CD4-positive, CD25-positive, alpha-beta regulatory T cell (primary cell): ENCODE measurements around the gene ACOT11. TPM values are rescaled to one million over a fixed set of nuclear protein-coding genes. Genes with fewer than 3 reads are reported as not detected.

ENCODE experiments used
- ATAC-seq, 2 donors: fragments of 150-1000 bp; cut with Tn5 transposase; one replicate each; pipeline ENCODE4 v1.10.0; 2021; ENCODE audit warnings: low read depth in 2 of 2, moderate number of reproducible peaks in 2 of 2, moderate library complexity in 1 of 2
- DNase-seq, 3 donors: peaks; one replicate each; pipeline versions ENCODE4 v3.0.0 to v3.0.0-alpha.2; 2012 to 2022; ENCODE audit warnings: mixed read lengths in 1 of 3
- H3K27ac ChIP-seq: one replicate; pipeline ENCODE4 v1.7.0; 2013; ENCODE audit warnings: mild to moderate bottlenecking, low read length; ENCODE audit not compliant: insufficient read depth, poor library complexity, severe bottlenecking
- H3K27me3 ChIP-seq: one replicate; pipeline ENCODE4 v1.7.0; 2013; ENCODE audit warnings: low read length; ENCODE audit not compliant: control insufficient read depth, insufficient read depth
- H3K36me3 ChIP-seq: one replicate; pipeline ENCODE4 v1.7.0; 2013; ENCODE audit warnings: mild to moderate bottlenecking, low read length, moderate library complexity; ENCODE audit not compliant: control insufficient read depth, insufficient read depth
- H3K4me1 ChIP-seq: 2 replicates; pipeline ENCODE4 v1.7.0; 2013; ENCODE audit warnings: mild to moderate bottlenecking, low read length; ENCODE audit not compliant: insufficient read depth, control insufficient read depth, poor library complexity, severe bottlenecking
- H3K4me3 ChIP-seq: one replicate; pipeline ENCODE4 v1.7.0; 2013; ENCODE audit warnings: low read depth, mild to moderate bottlenecking, low read length, moderate library complexity
- H3K9me3 ChIP-seq, 2 experiments: 1 replicate in 1 of 2; 2 replicates in 1 of 2; pipeline ENCODE4 v1.7.0; 2013; ENCODE audit warnings: low read length in 2 of 2, mild to moderate bottlenecking in 1 of 2, moderate library complexity in 1 of 2; ENCODE audit not compliant: control insufficient read depth in 2 of 2
- H3K27ac Mint-ChIP-seq, 3 donors: one replicate each; pipeline ENCODE4 v1.8.0; 2020 to 2022; ENCODE audit warnings: mild to moderate bottlenecking in 3 of 3, mixed read lengths in 3 of 3, moderate library complexity in 2 of 3
- H3K27me3 Mint-ChIP-seq: one replicate; pipeline ENCODE4 v1.8.0; 2022; ENCODE audit warnings: mild to moderate bottlenecking, mixed read lengths
- H3K36me3 Mint-ChIP-seq: one replicate; pipeline ENCODE4 v1.8.0; 2020; ENCODE audit warnings: mixed read lengths
- H3K4me1 Mint-ChIP-seq, 4 donors: one replicate each; pipeline ENCODE4 v1.8.0; 2020 to 2022; ENCODE audit warnings: mixed read lengths in 4 of 4, mild to moderate bottlenecking in 1 of 4
- H3K4me3 Mint-ChIP-seq, 4 donors: one replicate each; pipeline ENCODE4 v1.8.0; 2020 to 2022; ENCODE audit warnings: mild to moderate bottlenecking in 4 of 4, mixed read lengths in 4 of 4, moderate library complexity in 3 of 4
- H3K9me3 Mint-ChIP-seq, 7 donors: one replicate each; pipeline ENCODE4 v1.8.0; 2020 to 2022; ENCODE audit warnings: mixed read lengths in 7 of 7, mild to moderate bottlenecking in 3 of 7, moderate library complexity in 2 of 7
- polyA plus RNA-seq, 4 donors: library from polyadenylated mRNA; unstranded; fragments of 300-500 nt; fragmentation: Illumina TruSeq; gene quantifications; one replicate each; pipeline ENCODE4 v1.2.3, GENCODE V29; 2021
- total RNA-seq: library from RNA; stranded (reverse); gene quantifications from one replicate; pipeline ENCODE4 v1.2.3, GENCODE V29; 2022

ACOT11 gene
- total and polyA plus RNA-seq, 5 donors from 2014 or later, result 0.15 to 0.36 (median 0.15) TPM; not detected in 2

GRCh38 chr1:54548389-54549044 is 489 bp downstream of the ACOT11 start:
- H3K4me3 ChIP-seq, result no peak overlapping the region
- Mint-ChIP-seq H3K4me1 (peaks cover 0 to 4% (median 1%) of the 10 kb centered on the region in 4 donors), H3K36me3 (no peaks in the 10 kb centered on the region), H3K4me3 (no peak overlapping the region), H3K27me3 (no peaks in the 10 kb centered on the region), H3K27ac (no peak overlapping the region), H3K9me3 (no peaks in the 10 kb centered on the region)
- no peaks in the 10 kb centered on the region for H3K9me3 ChIP-seq
- ATAC-seq (no peak), DNase-seq (no peak)
- H3K4me1 ChIP-seq, result no peaks in the 10 kb centered on the region
- no peaks in the 10 kb centered on the region for H3K36me3 ChIP-seq
- H3K27me3 ChIP-seq, result no peaks in the 10 kb centered on the region
- no peak overlapping the region for H3K27ac ChIP-seq

GRCh38 chr1:54549181-54549924 is 1.3 kb downstream of the ACOT11 start:
- no peak for DNase-seq
- no peaks in the 10 kb centered on the region for H3K9me3 Mint-ChIP-seq
- no peaks in the 10 kb centered on the region for H3K9me3 ChIP-seq
- H3K27me3 Mint-ChIP-seq, result no peaks in the 10 kb centered on the region
- no peaks in the 10 kb centered on the region for H3K36me3 ChIP-seq
- H3K36me3 Mint-ChIP-seq, result no peaks in the 10 kb centered on the region
- no peak overlapping the region for H3K27ac ChIP-seq
- no peaks in the 10 kb centered on the region for H3K4me1 ChIP-seq
- no peaks in the 10 kb centered on the region for H3K27me3 ChIP-seq
- H3K4me3 ChIP-seq, result no peak overlapping the region
- no peak overlapping the region for H3K27ac Mint-ChIP-seq
- H3K4me1 Mint-ChIP-seq, result no peaks in the 10 kb centered on the region
- no peak overlapping the region for H3K4me3 Mint-ChIP-seq
- ATAC-seq, result no peak

- no peak overlapping the region for H3K4me3 ChIP-seq
- no peaks in the 10 kb centered on the region for H3K4me1 ChIP-seq
- peaks cover 0 to 6% (median 0%) of the 10 kb centered on the region in 7 donors for H3K9me3 Mint-ChIP-seq
- no peaks in the 10 kb centered on the region for H3K36me3 ChIP-seq
- no peaks in the 10 kb centered on the region for H3K27me3 ChIP-seq
- H3K27ac Mint-ChIP-seq, result no peak overlapping the region
- ATAC-seq, result no peak
- no peaks in the 10 kb centered on the region for H3K4me1 Mint-ChIP-seq
- H3K27ac ChIP-seq, result no peak overlapping the region
- no peaks in the 10 kb centered on the region for H3K27me3 Mint-ChIP-seq
- no peak for DNase-seq
- no peaks in the 10 kb centered on the region for H3K9me3 ChIP-seq
- H3K36me3 Mint-ChIP-seq, result no peaks in the 10 kb centered on the region
- H3K4me3 Mint-ChIP-seq, result no peak overlapping the region
Measured at GRCh38 chr1:54551891-54552290, 3.9 kb downstream of the ACOT11 start.

- no peaks in the 10 kb centered on the region for H3K36me3 Mint-ChIP-seq
Measured at GRCh38 chr1:54553602-54554313, 5.7 kb downstream of the ACOT11 start.

GRCh38 chr1:54556110-54556509 is 8.1 kb downstream of the ACOT11 start:
- Histone ChIP-seq H3K27ac (no peak overlapping the region), H3K36me3 (no peaks in the 10 kb centered on the region), H3K27me3 (no peaks in the 10 kb centered on the region), H3K4me1 (no peaks in the 10 kb centered on the region), H3K9me3 (no peaks in the 10 kb centered on the region), H3K4me3 (no peak overlapping the region)
- no peak overlapping the region for H3K4me3 Mint-ChIP-seq
- peaks cover 5% of the 10 kb centered on the region for H3K27me3 Mint-ChIP-seq
- H3K9me3 Mint-ChIP-seq, result peaks cover 0 to 6% (median 0%) of the 10 kb centered on the region in 7 donors
- no peak overlapping the region for H3K27ac Mint-ChIP-seq
- no peak for DNase-seq
- H3K4me1 Mint-ChIP-seq, result no peaks in the 10 kb centered on the region
- ATAC-seq, result no peak
- no peaks in the 10 kb centered on the region for H3K36me3 Mint-ChIP-seq

More at GRCh38 chr1:54553602-54554313, 5.7 kb downstream of the ACOT11 start:
- H3K9me3 ChIP-seq, result no peaks in the 10 kb centered on the region
- no peaks in the 10 kb centered on the region for H3K36me3 ChIP-seq
- H3K4me3 Mint-ChIP-seq, result no peak overlapping the region
- DNase-seq, result no peak
- no peak overlapping the region for H3K27ac ChIP-seq
- no peak for ATAC-seq
- no peaks in the 10 kb centered on the region for H3K4me1 Mint-ChIP-seq
- no peak overlapping the region for H3K4me3 ChIP-seq
- H3K27ac Mint-ChIP-seq, result no peak overlapping the region
- H3K27me3 ChIP-seq, result no peaks in the 10 kb centered on the region
- peaks cover 0 to 6% (median 0%) of the 10 kb centered on the region in 7 donors for H3K9me3 Mint-ChIP-seq
- no peaks in the 10 kb centered on the region for H3K4me1 ChIP-seq
- H3K27me3 Mint-ChIP-seq, result peaks cover 5% of the 10 kb centered on the region

- ATAC-seq (no peak), DNase-seq (no peak)
- H3K36me3 Mint-ChIP-seq, result no peaks in the 10 kb centered on the region
- H3K4me3 Mint-ChIP-seq, result no peak overlapping the region
- peaks cover 0 to 6% (median 0%) of the 10 kb centered on the region in 7 donors for H3K9me3 Mint-ChIP-seq
- no peaks in the 10 kb centered on the region for H3K9me3 ChIP-seq
- no peaks in the 10 kb centered on the region for H3K4me1 Mint-ChIP-seq
- H3K27me3 ChIP-seq, result no peaks in the 10 kb centered on the region
- no peaks in the 10 kb centered on the region for H3K4me1 ChIP-seq
- H3K4me3 ChIP-seq, result no peak overlapping the region
- no peak overlapping the region for H3K27ac ChIP-seq
- no peaks in the 10 kb centered on the region for H3K36me3 ChIP-seq
- no peak overlapping the region for H3K27ac Mint-ChIP-seq
- peaks cover 5% of the 10 kb centered on the region for H3K27me3 Mint-ChIP-seq
Measured at GRCh38 chr1:54557671-54558355, 9.8 kb downstream of the ACOT11 start.

GRCh38 chr1:54558434-54559030 is 10.5 kb downstream of the ACOT11 start:
- DNase-seq (no peak), ATAC-seq (no peak)
- Histone ChIP-seq H3K9me3 (no peaks in the 10 kb centered on the region), H3K4me3 (no peak overlapping the region), H3K27ac (no peak overlapping the region), H3K4me1 (no peaks in the 10 kb centered on the region), H3K27me3 (no peaks in the 10 kb centered on the region), H3K36me3 (no peaks in the 10 kb centered on the region)
- Mint-ChIP-seq H3K27me3 (peaks cover 5% of the 10 kb centered on the region), H3K27ac (no peak overlapping the region), H3K4me3 (no peak overlapping the region), H3K9me3 (peaks cover 0 to 6% (median 0%) of the 10 kb centered on the region in 7 donors), H3K4me1 (no peaks in the 10 kb centered on the region), H3K36me3 (no peaks in the 10 kb centered on the region)
